HEK293 (cell line): ENCODE measurements around the gene API5.

ENCODE experiments used
- ZNF211 ChIP-seq: fragments of 450-650 bp; formaldehyde crosslinking; IDR thresholded peaks from 2 replicates; pipeline ENCODE4 v1.5.1; 2016; ENCODE audit warnings: low read depth, missing biosample characterization, missing genetic modification characterization
- TF ChIP-seq, protein P1 (sequence below): fragments of 450-650 bp; formaldehyde crosslinking; IDR thresholded peaks from 2 replicates; pipeline ENCODE4 v1.5.1; 2016; ENCODE audit warnings: missing biosample characterization, missing genetic modification characterization
- TF ChIP-seq, protein P2 (sequence below): fragments of 450-650 bp; formaldehyde crosslinking; IDR thresholded peaks from 2 replicates; pipeline ENCODE4 v1.5.1; 2016; ENCODE audit warnings: missing biosample characterization, missing genetic modification characterization

DNA sequence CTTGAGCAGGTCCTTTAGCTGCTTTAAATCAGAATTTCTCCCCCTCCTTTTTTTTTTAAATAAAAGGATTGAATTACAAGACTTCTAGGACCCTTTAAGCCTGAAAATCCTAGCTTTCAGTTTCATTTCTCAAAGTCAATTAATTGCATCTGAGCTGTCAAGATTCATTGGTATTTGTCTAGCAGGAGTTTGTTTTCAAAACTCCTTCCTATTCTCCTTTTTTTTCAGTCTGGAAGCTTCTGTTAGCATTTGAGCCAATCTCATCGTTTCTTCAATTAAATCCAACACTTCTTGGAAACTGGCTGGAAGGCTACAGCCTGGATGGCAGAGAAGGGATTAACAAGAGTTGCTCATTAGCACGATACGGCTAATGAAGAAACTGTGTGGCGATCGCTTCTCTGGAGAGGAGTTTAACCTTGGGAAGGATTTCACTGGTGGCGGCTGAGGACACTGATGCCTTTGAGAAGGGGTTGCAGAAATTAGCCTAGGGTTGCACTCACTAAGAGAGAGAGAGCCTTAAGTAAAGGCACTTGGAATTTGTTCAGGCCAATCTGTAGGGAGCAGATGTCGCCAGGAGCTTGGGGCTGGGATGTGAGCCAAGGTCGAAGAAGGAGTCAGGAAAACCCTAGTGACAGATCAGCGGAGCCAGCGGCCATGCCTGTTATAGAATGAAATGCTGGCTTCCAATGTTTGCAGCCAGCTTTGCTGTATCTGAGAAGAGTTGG, 43.8 kb upstream of the API5 start:
- TF ChIP-seq, protein P1, sequence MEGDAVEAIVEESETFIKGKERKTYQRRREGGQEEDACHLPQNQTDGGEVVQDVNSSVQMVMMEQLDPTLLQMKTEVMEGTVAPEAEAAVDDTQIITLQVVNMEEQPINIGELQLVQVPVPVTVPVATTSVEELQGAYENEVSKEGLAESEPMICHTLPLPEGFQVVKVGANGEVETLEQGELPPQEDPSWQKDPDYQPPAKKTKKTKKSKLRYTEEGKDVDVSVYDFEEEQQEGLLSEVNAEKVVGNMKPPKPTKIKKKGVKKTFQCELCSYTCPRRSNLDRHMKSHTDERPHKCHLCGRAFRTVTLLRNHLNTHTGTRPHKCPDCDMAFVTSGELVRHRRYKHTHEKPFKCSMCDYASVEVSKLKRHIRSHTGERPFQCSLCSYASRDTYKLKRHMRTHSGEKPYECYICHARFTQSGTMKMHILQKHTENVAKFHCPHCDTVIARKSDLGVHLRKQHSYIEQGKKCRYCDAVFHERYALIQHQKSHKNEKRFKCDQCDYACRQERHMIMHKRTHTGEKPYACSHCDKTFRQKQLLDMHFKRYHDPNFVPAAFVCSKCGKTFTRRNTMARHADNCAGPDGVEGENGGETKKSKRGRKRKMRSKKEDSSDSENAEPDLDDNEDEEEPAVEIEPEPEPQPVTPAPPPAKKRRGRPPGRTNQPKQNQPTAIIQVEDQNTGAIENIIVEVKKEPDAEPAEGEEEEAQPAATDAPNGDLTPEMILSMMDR (tag by site-specific recombination), result no peak
- no peak for TF ChIP-seq ZNF211 (tag by site-specific recombination)
- TF ChIP-seq, protein P2, sequence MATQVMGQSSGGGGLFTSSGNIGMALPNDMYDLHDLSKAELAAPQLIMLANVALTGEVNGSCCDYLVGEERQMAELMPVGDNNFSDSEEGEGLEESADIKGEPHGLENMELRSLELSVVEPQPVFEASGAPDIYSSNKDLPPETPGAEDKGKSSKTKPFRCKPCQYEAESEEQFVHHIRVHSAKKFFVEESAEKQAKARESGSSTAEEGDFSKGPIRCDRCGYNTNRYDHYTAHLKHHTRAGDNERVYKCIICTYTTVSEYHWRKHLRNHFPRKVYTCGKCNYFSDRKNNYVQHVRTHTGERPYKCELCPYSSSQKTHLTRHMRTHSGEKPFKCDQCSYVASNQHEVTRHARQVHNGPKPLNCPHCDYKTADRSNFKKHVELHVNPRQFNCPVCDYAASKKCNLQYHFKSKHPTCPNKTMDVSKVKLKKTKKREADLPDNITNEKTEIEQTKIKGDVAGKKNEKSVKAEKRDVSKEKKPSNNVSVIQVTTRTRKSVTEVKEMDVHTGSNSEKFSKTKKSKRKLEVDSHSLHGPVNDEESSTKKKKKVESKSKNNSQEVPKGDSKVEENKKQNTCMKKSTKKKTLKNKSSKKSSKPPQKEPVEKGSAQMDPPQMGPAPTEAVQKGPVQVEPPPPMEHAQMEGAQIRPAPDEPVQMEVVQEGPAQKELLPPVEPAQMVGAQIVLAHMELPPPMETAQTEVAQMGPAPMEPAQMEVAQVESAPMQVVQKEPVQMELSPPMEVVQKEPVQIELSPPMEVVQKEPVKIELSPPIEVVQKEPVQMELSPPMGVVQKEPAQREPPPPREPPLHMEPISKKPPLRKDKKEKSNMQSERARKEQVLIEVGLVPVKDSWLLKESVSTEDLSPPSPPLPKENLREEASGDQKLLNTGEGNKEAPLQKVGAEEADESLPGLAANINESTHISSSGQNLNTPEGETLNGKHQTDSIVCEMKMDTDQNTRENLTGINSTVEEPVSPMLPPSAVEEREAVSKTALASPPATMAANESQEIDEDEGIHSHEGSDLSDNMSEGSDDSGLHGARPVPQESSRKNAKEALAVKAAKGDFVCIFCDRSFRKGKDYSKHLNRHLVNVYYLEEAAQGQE (tag by site-specific recombination), result no peak
